Colonic mucosa (tissue), 4 donors: ENCODE results near the gene PIP5K1C. TPM values are rescaled to one million over a fixed set of nuclear protein-coding genes. Genes with fewer than 3 reads are reported as not detected.

Source experiments
- DNase-seq: peaks from one replicate; pipeline ENCODE4 v3.0.0-alpha.2; 2020
- H3K27ac ChIP-seq: fragments of 200-600 bp; one replicate; pipeline ENCODE4 v1.8.0; 2021
- H3K27me3 ChIP-seq: fragments of 200-600 bp; one replicate; pipeline ENCODE4 v1.8.0; 2021
- H3K36me3 ChIP-seq: fragments of 200-600 bp; one replicate; pipeline ENCODE4 v1.8.0; 2021
- H3K4me1 ChIP-seq: fragments of 200-600 bp; one replicate; pipeline ENCODE4 v1.8.0; 2021; ENCODE audit warnings: mild to moderate bottlenecking
- H3K4me3 ChIP-seq: fragments of 200-600 bp; one replicate; pipeline ENCODE4 v1.8.0; 2021
- H3K9ac ChIP-seq, 2 donors: one replicate each; pipeline ENCODE4 v1.7.0; 2013; ENCODE audit warnings: control low read depth in 2 of 2, low read depth in 2 of 2, low read length in 2 of 2
- H3K9me3 ChIP-seq: fragments of 200-600 bp; one replicate; pipeline ENCODE4 v1.8.0; 2021
- CTCF ChIP-seq: fragments of 200-600 bp; IDR thresholded peaks from one replicate; pipeline ENCODE4 v1.8.0; 2022; ENCODE audit warnings: antibody characterized with exemption, mild to moderate bottlenecking
- intact Hi-C: fragments of 100-400 bp; cut with DNase I; formaldehyde crosslinking; loops from one replicate; pipeline ENCODE4 v1.14.1; 2022
- total RNA-seq, 2 donors: library from RNA; stranded (reverse); fragmentation: NEBNext Ultra II Directional in 1 of 2; extraction: Animal tissue kit (Norgen Biotek cat#: 25700) in 1 of 2; gene quantifications; one replicate each; pipeline ENCODE4 v1.2.1, GENCODE V29; 2021
- donor health status: healthy.
- donor health status: DM: no; HTN: no; CAD: no.
- donor health status: DM: no; HTN: no; CAD: no.

PIP5K1C gene
- total RNA-seq, 2 donors from 2014 or later, result 22.8 to 31.2 TPM

GRCh38 chr19:3612330-3612729, 87.9 kb downstream of the PIP5K1C start:
- intact Hi-C loops, result no loop called here
- TF ChIP-seq CTCF, result no peak
- Histone ChIP-seq H3K36me3 (no peaks in the 10 kb centered on the region), H3K27ac (no peak overlapping the region), H3K9ac (no peak overlapping the region), H3K4me1 (peaks cover 4% of the 10 kb centered on the region), H3K9me3 (no peaks in the 10 kb centered on the region), H3K27me3 (no peaks in the 10 kb centered on the region), H3K4me3 (no peak overlapping the region)
- no peak for DNase-seq

- H3K4me1 ChIP-seq, result peaks cover 8% of the 10 kb centered on the region
- no peak overlapping the region for H3K9ac ChIP-seq
- H3K27me3 ChIP-seq, result no peaks in the 10 kb centered on the region
- no peaks in the 10 kb centered on the region for H3K9me3 ChIP-seq
- no peak for TF ChIP-seq CTCF
- no peaks in the 10 kb centered on the region for H3K36me3 ChIP-seq
- H3K27ac ChIP-seq, result no peak overlapping the region
- intact Hi-C loops, result no loop called here
- DNase-seq, result no peak
- H3K4me3 ChIP-seq, result no peak overlapping the region
Observed at GRCh38 chr19:3611841-3612240, 88.4 kb downstream of the PIP5K1C start.

- Histone ChIP-seq H3K4me1 (peaks cover 16% of the 10 kb centered on the region), H3K36me3 (no peaks in the 10 kb centered on the region), H3K9ac (no peak overlapping the region), H3K4me3 (no peak overlapping the region), H3K27ac (no peak overlapping the region), H3K9me3 (no peaks in the 10 kb centered on the region), H3K27me3 (no peaks in the 10 kb centered on the region)
- no peak for TF ChIP-seq CTCF
- no peak for DNase-seq
- intact Hi-C loops, result no loop called here
Observed at GRCh38 chr19:3610745-3611717, 89.2 kb downstream of the PIP5K1C start.

GRCh38 chr19:3609779-3610719, 90.2 kb downstream of the PIP5K1C start:
- TF ChIP-seq CTCF, result no peak
- H3K4me1 ChIP-seq, result peaks cover 18% of the 10 kb centered on the region
- H3K27me3 ChIP-seq, result no peaks in the 10 kb centered on the region
- H3K9ac ChIP-seq, result no peak overlapping the region
- no peak overlapping the region for H3K27ac ChIP-seq
- no peak for DNase-seq
- intact Hi-C loops, result no loop called here
- no peaks in the 10 kb centered on the region for H3K36me3 ChIP-seq
- no peak overlapping the region for H3K4me3 ChIP-seq
- H3K9me3 ChIP-seq, result no peaks in the 10 kb centered on the region

GRCh38 chr19:3608750-3609322, 91.4 kb downstream of the PIP5K1C start:
- TF ChIP-seq CTCF, result no peak
- Histone ChIP-seq H3K27me3 (no peaks in the 10 kb centered on the region), H3K4me1 (peaks cover 18% of the 10 kb centered on the region), H3K36me3 (no peaks in the 10 kb centered on the region), H3K9me3 (no peaks in the 10 kb centered on the region), H3K9ac (no peak overlapping the region), H3K4me3 (no peak overlapping the region), H3K27ac (no peak overlapping the region)
- intact Hi-C loops, result no loop called here
- no peak for DNase-seq
